GM19438 (cell line): ENCODE results near the gene ANKLE1.
A peak's percentile ranks its signal among the peaks of the same experiment; 100 is the strongest.
"Not testable (repeated sequence)": the region's sequence is repeated elsewhere in the genome, so short reads cannot be mapped to it uniquely, and the experiment has no call there.

ENCODE experiments used
- ATAC-seq: cut with Tn5 transposase; IDR thresholded peaks from one replicate; pipeline ENCODE4 v1.9.1; 2021; ENCODE audit warnings: low read depth; ENCODE audit not compliant: unreplicated experiment

Gene ANKLE1

GRCh38 chr19:17279436-17279835 lies 2.3 kb upstream of the ANKLE1 start:
- no peak for ATAC-seq

GRCh38 chr19:17282488-17283125 lies 906 bp downstream of the ANKLE1 start:
- peak; percentile 61 for ATAC-seq

- ATAC-seq = no peak
These were observed 1.8 kb downstream of the ANKLE1 start for GRCh38 chr19:17283504-17283996.

GRCh38 chr19:17285415-17286135 lies 3.9 kb downstream of the ANKLE1 start:
- no peak for ATAC-seq

GRCh38 chr19:17286263-17286662 lies 4.6 kb downstream of the ANKLE1 start:
- ATAC-seq = no peak

GRCh38 chr19:17286752-17287151 lies 5.1 kb downstream of the ANKLE1 start:
- ATAC-seq = no peak

- no peak for ATAC-seq
These were observed 7.8 kb downstream of the ANKLE1 start for GRCh38 chr19:17289489-17289888.

GRCh38 chr19:17292301-17293074 lies 10.8 kb downstream of the ANKLE1 start:
- ATAC-seq = peak; percentile 79

- no peak for ATAC-seq
These were observed 11.9 kb downstream of the ANKLE1 start for GRCh38 chr19:17293605-17294004.

GRCh38 chr19:17294051-17294891 lies 12.6 kb downstream of the ANKLE1 start:
- no peak for ATAC-seq

GRCh38 chr19:17295551-17295950 lies 13.8 kb downstream of the ANKLE1 start:
- not testable (repeated sequence) for ATAC-seq

GRCh38 chr19:17296273-17296672 lies 14.6 kb downstream of the ANKLE1 start:
- no peak for ATAC-seq

GRCh38 chr19:17296976-17297375 lies 15.3 kb downstream of the ANKLE1 start:
- no peak for ATAC-seq

GRCh38 chr19:17300992-17301619 lies 19.4 kb downstream of the ANKLE1 start:
- no peak for ATAC-seq

- no peak for ATAC-seq
These were observed 20.9 kb downstream of the ANKLE1 start for GRCh38 chr19:17302391-17303166.

GRCh38 chr19:17303167-17303939 lies 21.7 kb downstream of the ANKLE1 start, which contains the start of gene ABHD8:
Gene ABHD8, minus strand, starts transcription at chr19:17303425. Its CDS starts 1,809 bp downstream, at chr19:17301616.
- ATAC-seq = peak; percentile 55

GRCh38 chr19:17303940-17304267 lies 22.2 kb downstream of the ANKLE1 start:
- ATAC-seq = no peak

- no peak for ATAC-seq
These were observed 22.9 kb downstream of the ANKLE1 start for GRCh38 chr19:17304386-17305215.
